ENCODE measurements around the gene KPNA1. TPM values are rescaled to one million over a fixed set of nuclear protein-coding genes. Genes with fewer than 3 reads are reported as not detected.

Gene KPNA1
- total RNA-seq, 4 donors from 2014 or later: 25.0 to 49.5 (median 37.0) TPM

- H3K27me3 ChIP-seq: no peaks in the 10 kb centered on the region
- WGBS: 96% methylated on average over 1 of the region's 1 CpG
- TF ChIP-seq POLR2AphosphoS5 (IDR thresholded peaks at IDR 0.05): no peak
- peak in 1 of 2 donors; percentile 37 for TF ChIP-seq CTCF (IDR thresholded peaks at IDR 0.05)
- no peak overlapping the region for H3K27ac ChIP-seq
- H3K4me1 ChIP-seq: peaks cover 33% of the 10 kb centered on the region
- peaks cover 31% of the 10 kb centered on the region for H3K36me3 ChIP-seq
- H3K4me3 ChIP-seq: no peak overlapping the region
- no peak for DNase-seq (ENCODE audit: low spot score in 2 of 2)
- H3K9me3 ChIP-seq: no peaks in the 10 kb centered on the region
Measured at GRCh38 chr3:122560680-122561079, 45.9 kb upstream of the KPNA1 start.

- 88% methylated on average over 3 of the region's 3 CpGs for WGBS
- no peak for TF ChIP-seq CTCF (IDR thresholded peaks at IDR 0.05)
- no peak for TF ChIP-seq EP300 (IDR thresholded peaks at IDR 0.05)
- TF ChIP-seq POLR2A (IDR thresholded peaks at IDR 0.05): no peak
- no peak for TF ChIP-seq POLR2AphosphoS5 (IDR thresholded peaks at IDR 0.05)
- peaks cover 39% of the 10 kb centered on the region for H3K36me3 ChIP-seq
Measured at GRCh38 chr3:122559906-122560305, 45.2 kb upstream of the KPNA1 start.

GRCh38 chr3:122558605-122559004 is 43.9 kb upstream of the KPNA1 start:
- Histone ChIP-seq H3K36me3 (peaks cover 49% of the 10 kb centered on the region), H3K4me3 (no peak overlapping the region), H3K4me1 (peaks cover 19% of the 10 kb centered on the region), H3K27me3 (no peaks in the 10 kb centered on the region), H3K27ac (no peak overlapping the region), H3K9me3 (no peaks in the 10 kb centered on the region)
- 86% methylated on average over 5 of the region's 6 CpGs for WGBS
- DNase-seq (ENCODE audit: low spot score in 2 of 2): no peak
- TF ChIP-seq EP300 (IDR thresholded peaks at IDR 0.05): no peak
- TF ChIP-seq POLR2A (IDR thresholded peaks at IDR 0.05): no peak
- no peak for TF ChIP-seq CTCF (IDR thresholded peaks at IDR 0.05)
- TF ChIP-seq POLR2AphosphoS5 (IDR thresholded peaks at IDR 0.05): no peak

More at GRCh38 chr3:122559906-122560305, 45.2 kb upstream of the KPNA1 start:
- Histone ChIP-seq H3K27ac (no peak overlapping the region), H3K27me3 (no peaks in the 10 kb centered on the region), H3K4me1 (peaks cover 25% of the 10 kb centered on the region), H3K4me3 (no peak overlapping the region), H3K9me3 (no peaks in the 10 kb centered on the region)
- DNase-seq (ENCODE audit: low spot score in 2 of 2): no peak

DNA sequence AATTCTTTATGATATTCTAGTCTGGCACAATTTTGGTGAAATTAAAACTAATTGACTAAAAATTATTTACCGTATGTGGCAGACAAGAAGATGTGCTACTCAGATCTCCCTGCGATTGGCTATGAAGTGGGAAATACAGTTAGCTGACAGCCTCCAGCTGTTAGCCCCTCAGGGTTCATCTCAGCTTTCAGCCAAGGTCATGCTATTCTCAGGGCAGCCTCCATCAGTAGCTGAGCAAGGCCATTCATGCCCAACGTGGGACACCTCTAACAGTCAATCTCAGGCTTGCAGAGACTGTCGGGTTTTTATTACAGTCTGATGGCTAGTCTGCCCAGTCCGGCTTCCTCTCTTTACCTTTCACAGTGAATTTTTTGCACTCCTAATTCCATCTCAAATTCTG is 42.6 kb upstream of the KPNA1 start:
- H3K9me3 ChIP-seq: no peaks in the 10 kb centered on the region
- 95% methylated on average over 5 of the region's 5 CpGs for WGBS
- H3K27ac ChIP-seq: no peak overlapping the region
- no peaks in the 10 kb centered on the region for H3K27me3 ChIP-seq
- peaks cover 6% of the 10 kb centered on the region for H3K4me1 ChIP-seq
- TF ChIP-seq POLR2A (IDR thresholded peaks at IDR 0.05): no peak
- TF ChIP-seq POLR2AphosphoS5 (IDR thresholded peaks at IDR 0.05): no peak
- no peak for TF ChIP-seq EP300 (IDR thresholded peaks at IDR 0.05)
- TF ChIP-seq CTCF (IDR thresholded peaks at IDR 0.05): no peak
- peaks cover 51% of the 10 kb centered on the region for H3K36me3 ChIP-seq
- no peak for DNase-seq (ENCODE audit: low spot score in 2 of 2)
- no peak overlapping the region for H3K4me3 ChIP-seq

DNA sequence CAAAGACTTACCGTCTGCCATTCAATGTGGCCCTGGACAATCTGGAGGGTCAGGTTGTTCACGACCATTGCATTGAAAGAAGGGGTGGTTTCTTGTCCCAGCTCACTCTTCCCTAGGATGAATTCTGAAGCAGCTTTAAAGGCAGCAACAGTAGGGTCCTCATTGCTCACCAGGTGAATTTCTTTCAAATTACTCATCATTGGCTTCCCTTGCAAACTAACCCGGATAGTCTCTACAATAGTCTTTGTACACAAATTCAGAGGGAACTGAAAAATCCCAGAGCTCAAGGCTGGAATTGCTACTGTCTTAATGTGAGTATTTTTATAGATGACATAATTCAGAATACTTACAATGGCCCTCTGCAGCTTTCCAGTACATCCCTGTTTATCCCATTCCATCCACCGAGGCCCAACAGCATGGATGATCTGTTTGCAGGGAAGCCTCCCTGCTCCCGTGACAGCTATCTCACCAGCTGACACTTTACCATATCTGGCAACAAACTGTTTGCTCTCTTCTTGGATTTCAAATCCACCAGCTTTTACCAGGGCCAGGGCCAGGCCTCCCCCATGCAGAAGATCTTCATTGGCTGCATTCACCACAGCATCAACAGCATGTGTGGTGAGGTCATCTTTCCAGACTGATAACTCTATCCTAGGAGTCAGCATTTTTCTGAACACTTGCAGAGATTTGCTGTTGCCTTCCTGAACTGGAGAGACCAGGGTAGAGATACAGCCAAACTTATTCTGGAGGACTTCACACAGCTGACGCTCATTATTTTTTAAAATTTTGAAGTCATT is 40.7 kb upstream of the KPNA1 start:
- Histone ChIP-seq H3K4me1 (no peaks in the 10 kb centered on the region), H3K9me3 (no peaks in the 10 kb centered on the region), H3K36me3 (peaks cover 69% of the 10 kb centered on the region), H3K27ac (no peak overlapping the region), H3K4me3 (no peak overlapping the region), H3K27me3 (no peaks in the 10 kb centered on the region)
- no peak for DNase-seq (ENCODE audit: low spot score in 2 of 2)
- TF ChIP-seq CTCF (IDR thresholded peaks at IDR 0.05) (no peak), EP300 (IDR thresholded peaks at IDR 0.05) (no peak), POLR2AphosphoS5 (IDR thresholded peaks at IDR 0.05) (no peak), POLR2A (IDR thresholded peaks at IDR 0.05) (no peak)
- whole genome bisulfite sequencing: 83% methylated on average over 6 of the region's 6 CpGs
